Dedifferentiated amniotic fluid mesenchymal stem cell (primary cell): ENCODE data around the gene PAX7.

Experiments used
- DNase-seq: peaks from one replicate; pipeline ENCODE4 v3.0.0-alpha.2; 2016; ENCODE audit errors: extremely low spot score

PAX7 gene

DNA sequence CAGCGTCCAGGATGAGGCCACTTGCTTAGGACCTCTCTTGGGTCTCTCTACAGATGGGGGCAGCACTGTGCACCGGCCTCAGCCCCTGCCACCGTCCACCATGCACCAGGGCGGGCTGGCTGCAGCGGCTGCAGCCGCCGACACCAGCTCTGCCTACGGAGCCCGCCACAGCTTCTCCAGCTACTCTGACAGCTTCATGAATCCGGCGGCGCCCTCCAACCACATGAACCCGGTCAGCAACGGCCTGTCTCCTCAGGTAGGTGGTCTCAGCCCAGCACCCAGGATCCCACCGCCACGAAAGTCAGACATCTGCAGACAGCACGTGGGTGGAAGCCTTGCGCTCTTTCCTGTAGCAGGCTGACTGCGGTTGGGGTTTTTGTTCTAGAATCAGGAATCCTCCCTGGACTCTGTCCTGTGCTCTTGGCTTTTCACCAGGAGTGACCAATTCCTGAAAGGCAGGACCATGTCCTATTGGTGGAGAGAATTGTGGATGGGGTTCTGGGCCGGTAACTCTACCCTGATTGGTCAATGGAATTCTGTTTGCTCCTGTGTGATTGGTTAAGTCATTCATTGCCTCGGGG, 72.5 kb downstream of the PAX7 start:
- no peak for DNase-seq

DNA sequence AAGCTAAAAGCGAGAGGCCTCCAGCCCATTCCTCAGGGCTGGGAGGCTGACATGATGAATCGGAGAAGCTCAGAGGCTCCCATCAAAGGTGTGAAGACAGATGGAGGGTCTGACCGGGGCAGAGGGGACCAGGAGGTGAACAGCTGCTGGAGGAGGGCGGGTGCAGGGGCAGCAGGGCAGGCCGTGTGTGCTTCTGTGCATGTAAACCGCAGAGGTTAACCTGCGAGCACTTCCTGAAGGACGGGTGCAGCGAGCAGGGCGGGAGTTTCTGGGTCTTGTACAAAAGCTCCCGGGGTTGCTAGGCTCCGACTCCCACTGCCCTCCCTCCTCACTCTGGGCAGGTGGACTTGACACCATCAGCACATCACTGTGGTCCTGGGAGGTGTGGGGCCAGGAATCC, 75.2 kb downstream of the PAX7 start:
- DNase-seq: no peak

DNA sequence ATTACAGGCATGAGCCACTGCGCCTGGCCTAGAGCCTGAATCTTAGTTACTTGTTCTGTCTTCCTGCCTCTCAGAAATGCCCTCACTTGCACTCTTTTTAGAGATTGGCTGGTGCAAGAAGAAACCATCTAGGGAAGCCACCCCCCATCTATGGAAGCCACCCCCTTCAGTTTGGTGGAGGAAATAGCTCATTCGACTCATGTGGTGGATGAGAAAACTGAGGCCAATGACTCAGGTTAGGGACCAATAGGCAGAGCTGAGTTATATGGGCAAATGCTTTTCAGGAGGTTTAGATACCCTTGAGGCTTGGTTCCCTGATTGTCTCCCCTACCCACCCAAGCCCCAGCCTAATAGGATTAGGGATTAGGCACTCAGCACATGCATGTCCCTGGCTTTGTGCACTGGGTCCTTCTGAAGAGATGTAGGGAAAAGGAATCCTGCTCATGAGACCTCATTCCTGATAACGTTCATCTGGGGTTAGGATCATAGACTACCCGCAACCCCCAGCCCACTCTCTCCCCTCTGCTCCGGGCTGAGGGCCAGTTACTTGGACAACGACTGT, 77.1 kb downstream of the PAX7 start:
- DNase-seq: no peak

DNA sequence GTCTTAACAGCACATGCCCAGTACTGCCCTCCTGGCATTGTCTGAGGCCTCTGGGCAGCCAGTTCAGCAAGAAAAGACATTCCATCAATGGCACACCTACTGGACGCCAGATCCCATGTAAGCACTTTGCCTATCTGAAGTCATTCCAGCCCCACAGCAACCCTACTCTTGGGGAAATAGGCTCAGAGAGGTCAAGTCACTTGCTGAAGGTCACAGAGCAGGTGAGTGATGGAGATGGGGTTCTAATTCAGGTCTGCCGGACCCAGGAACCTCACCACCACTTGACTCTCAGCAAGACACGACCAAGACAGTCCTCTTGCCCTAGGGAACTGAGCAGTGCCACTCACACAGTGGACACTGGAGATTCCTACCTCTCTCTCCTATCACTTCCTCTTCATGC, 79.4 kb downstream of the PAX7 start:
- DNase-seq: no peak

DNA sequence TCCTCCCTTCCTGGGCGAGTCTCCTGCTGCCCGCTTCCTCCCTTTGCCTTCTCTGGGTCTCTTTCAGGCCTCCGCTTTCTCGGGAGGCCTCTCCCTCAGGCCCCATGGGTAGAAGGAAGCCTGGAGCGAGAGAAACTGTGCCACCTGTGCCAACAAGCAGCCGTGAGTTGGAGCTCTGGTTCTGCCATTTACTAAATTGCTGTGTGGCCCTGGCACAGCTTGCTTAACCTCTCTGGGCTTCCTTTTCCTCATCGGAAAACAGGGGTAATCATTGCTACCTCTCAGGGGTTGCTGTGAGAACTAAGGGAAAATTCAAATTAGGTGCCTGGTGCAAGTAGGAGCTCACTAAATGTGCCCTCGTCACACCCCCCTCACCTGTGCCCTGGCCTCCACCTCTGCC, 80.4 kb downstream of the PAX7 start:
- no peak for DNase-seq

DNA sequence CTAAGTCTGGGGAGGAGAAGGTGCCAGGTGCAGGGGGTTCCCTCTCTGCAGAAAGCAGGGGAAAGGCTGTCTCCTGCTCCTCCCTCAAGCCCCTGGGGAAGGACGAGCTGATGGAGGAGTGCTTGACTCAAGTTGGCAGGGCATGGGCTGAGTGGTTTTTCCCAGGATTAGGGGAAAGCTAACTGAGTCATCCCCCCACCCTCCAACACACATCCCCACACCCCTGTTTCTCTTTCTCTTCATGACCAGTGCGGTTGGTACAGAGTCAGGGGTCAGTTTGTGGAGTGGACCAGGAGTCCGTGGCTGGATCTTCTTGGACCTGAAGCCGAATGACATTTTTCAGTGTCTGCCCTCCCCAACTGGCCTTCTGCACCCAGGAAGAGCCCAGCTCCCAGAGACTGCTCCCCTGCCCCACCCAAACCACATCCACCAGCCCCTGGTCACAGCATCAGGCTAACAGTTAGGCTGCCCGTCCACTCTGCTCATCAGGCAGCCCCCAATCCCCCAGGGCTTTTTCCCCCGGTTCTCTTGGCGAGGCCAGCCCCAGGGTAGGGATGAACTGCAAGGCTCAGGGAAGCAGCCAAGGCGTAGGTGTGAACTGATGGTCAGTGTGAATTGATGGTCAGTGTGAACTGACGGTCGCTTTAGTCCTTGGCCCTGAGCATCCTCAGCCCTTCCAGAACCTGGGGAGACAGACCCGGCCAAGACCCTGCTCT, 81.0 kb downstream of the PAX7 start:
- no peak for DNase-seq

DNA sequence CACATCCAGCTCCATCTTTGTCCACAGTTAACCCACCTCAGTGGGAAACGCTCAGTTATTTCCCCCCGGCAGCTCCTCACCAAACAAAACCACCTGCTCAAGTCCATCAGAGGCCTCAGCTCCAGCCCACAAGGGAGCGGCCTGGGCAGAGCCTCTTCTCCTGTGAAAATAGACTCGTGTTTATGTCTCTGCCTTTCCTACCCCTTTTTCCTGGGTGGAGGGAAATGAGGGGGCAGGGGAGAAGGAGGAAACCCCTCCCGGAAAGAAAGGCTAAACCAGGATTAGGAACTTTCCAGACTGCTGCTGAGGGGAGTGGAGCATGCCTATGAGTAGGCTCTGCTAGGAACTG, 81.6 kb downstream of the PAX7 start:
- DNase-seq: no peak

DNA sequence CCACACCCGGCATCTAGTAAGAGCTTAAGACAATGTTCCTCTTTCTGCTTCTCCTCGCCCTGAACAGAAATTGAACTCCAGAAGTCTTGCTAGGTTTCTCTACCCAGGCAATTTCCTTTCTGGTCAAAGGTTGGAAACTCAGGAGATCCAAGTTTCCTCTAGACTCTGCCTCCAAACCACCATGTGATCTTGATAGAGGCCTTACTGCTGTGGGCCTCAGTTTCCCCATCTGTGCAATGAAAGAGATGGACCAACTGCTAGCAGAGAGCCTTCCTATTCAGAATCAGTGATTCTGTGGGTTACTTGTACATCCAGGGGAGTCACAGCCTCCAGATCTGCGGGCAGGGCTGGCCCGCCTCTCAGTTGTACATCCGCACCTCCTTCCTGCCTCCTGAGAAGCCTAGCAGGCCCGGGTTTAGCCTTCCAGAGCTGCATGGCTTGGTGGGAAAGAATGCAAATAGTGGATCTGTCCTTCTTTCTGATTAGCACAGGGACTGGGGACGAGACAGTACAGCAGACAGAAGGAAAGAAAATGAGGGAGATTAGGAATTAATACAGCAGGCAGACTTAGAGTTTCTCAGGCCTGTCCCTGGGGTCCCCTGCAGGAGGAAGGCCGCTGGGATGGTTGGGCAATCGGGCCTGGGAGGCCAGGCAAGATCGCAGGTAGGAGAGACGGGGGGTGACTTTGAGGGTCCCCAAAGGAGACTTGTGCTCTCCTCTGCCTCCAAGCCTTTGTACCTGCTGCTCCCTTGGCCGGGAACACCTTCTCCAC, 83.9 kb downstream of the PAX7 start:
- no peak for DNase-seq

DNA sequence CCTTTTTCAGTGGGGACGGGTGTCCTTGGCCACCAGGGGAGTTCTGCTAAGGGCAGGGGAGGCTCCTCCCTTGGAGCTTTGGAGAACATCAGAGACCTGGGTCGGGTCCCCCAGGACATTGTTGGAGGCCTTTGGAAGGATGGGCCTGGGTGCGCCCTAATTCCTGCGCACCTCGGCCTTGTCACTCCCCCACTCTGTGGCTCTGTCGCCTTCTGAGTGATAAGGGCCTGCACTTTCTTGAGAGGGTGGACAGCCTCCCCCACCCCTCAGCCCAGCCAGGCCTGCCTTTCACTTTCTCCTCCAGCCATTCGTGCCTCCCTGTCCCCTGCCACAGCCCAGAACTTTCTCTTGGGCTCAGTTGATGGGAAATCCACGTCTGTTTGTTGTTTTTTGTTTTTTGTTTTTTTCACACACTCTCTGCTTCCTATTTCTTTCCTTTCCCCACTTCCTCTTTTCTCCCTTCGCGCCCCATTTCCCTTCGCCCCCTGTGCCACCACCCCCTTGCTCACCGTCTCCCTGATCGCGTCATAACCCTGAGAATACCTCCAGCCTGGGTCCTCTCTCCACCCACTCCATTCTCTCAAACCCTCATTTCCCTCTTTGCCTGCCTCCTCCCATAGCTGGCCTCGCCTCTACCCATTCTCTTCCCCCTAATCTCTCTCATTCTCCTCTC, 85.6 kb downstream of the PAX7 start:
- no peak for DNase-seq

DNA sequence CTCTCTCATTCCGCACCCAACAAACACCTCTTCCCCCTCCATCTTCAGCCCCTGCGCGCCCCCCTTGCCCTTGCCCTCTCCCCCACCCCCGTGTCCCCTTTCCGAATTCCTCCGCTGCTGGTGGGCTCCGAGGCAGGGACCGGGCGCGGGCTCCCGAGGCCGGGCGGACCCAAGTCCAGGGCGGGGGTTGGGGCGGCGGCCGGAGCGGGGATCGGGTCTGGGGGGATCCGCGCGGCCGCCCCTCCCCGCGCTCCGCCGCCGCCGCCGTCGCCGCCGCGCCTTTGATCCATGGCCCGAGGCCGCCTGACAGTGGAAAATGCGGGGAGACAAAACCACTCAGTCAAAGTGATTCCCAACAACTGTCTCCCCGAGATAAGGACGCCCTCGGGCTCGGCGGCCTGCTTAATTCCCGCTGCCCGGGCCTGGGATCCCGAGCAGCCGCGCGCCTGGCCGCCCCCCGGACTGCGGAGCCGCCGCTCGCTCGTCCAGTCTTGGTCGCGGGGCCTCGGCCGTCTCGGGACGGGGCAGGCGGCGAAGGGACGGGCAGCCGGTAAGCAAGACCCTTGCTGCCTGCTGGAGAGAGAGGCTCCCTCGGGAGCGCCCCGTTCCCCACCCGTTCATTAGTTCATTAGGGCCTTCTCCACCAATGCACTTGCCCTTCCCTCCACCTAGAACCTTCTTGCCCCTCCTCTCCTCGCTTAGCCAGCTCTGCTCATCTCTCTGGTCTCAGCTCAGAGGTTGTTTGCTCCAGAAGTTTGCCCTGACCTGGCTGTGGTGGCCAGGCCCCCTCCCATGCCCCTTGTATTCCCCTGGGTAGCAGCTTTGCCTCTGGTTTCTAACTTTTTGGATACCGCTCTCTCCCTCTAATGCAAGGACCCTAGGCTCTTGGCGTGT, 86.4 kb downstream of the PAX7 start:
- no peak for DNase-seq

DNA sequence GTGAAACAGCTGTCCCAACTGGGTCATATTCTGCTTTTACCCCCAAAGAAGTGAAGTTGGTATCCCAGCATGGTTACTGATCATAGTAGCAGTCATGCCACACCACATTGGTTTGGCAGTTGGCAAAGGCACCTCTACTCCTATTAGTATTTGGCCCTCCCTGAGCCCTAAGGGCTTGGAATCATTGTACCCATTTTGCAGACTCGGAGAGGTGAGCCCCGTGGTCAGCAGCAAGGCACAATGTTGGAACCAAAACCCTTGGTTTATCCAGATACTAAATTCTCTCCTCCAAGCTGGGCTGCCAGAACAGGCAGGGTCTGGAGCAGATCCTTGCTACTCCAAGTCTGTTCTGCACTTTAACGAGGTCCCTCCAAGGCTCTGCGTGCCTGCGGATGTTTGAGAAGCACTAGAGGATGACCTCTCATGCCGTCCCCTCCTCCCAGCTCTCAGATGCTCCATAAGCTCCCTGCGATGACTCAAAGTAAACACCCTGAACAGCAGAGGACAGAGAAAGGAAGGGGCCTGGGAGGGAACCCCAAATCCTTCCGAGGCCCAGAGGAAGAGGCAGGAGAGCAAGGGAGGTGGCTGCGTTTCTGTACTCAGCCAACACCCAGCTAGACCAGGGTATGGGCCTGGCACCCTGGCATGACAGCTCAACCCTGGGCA, 89.3 kb downstream of the PAX7 start:
- DNase-seq: no peak

DNA sequence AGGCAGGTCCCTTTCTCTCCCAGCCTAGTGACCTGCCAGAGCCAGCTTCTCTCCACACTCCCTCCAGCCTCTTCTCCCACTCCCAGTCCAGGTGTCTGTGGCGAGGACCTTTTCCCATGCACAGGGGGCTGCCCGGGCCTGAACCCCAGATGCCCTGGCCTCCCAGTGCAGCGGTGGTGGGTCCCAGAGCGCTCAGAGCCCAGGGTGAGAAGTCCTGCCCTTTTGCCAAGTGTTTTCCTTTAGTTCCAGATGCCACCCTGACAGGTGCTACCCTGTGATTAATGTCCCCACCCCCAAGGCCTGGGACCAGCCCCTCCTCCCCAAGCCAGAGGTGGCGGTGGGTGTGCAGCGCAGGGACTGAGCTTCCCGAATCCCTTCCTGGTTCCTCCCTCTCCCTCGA, 90.4 kb downstream of the PAX7 start:
- DNase-seq: no peak

DNA sequence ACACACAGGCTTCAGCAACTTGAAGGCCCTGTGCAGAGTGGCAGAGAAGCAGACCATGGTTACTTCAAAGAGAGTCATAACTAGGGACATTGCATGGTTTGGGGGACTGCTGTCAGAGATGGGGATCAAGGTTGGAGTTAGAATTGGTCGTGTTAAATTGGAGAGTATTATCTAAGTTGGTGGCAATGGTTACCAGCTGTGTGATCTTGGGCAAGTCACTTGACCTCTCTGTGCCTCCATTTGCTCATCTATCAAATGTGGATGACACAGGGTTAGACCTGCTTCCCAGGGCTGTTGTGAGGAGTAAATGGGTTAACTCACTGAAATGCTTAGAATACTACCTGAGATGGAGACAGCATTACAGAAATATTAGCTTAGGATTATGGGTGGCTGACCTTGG, 91.1 kb downstream of the PAX7 start:
- DNase-seq: no peak

DNA sequence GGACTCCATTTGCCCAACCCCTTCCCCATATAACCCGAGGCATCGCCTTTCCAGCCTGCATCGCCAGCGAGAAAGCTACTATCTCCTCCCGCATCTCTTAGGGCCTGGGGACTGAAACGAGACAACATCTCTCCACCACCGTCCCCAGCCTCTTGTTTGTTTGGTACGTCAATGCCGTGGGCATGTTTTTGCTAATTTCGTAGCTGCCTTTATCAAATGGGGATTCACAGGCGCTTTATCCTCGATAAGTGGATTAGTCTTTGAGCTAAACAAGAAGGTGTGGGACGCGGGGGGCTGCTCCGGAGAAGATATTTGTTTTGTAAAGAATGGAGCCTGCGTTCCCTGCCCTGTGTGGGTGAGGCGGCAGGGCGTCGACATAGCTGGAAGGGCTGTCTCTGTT, 91.6 kb downstream of the PAX7 start:
- DNase-seq: no peak

DNA sequence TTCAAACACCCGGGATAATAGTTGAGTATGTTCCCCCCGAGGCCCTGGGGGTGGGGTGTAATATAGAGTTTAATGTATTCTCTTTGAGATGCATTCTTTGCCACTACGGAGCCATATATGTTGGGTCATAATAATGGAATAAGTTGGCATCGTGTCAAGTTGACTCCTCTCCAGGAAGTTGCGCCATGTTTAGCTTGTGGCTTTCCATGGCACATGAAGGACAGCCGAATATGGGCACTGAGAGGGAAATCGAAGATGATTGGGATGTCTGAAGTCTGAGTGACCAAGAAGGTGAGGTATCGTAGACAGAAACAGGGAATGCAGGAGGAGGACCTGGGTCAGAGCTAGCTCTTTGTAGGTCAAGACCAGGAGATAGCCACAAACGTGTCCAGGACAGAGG, 92.6 kb downstream of the PAX7 start:
- DNase-seq: no peak

DNA sequence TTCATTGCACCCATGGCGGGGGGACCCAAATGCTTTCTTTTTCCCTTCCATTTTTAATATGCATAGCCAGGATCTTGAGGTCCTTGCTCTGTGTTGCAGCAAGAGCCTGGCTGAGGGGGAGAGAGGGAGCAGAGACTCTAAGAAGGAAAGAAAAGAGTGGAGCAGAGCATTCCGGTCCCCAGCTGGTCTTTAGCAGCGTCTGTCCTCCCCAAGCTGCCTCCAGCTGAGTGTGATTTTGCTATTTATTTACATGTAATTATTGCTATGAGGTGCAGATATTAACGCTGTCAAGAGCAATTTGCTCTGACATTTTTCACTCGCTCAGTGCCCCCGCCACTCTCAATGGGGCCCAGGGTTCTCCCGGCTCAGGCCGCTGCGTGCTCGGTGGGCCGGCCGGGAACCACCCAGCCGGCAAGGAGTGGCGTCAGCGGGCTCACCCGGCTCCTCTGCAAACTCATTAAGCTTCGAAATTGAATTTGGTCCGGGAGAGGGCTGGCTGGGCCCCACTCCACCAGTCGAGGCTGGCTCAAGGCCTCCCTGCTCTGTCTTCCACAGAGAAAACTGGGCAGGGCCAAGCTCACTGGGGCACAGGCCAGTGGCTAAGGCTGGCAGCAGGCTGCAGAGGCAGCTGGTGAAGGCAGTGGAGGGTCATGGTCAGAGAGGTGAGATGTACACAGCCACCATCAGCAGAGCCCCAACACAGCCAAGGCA, 93.2 kb downstream of the PAX7 start:
- DNase-seq: no peak

DNA sequence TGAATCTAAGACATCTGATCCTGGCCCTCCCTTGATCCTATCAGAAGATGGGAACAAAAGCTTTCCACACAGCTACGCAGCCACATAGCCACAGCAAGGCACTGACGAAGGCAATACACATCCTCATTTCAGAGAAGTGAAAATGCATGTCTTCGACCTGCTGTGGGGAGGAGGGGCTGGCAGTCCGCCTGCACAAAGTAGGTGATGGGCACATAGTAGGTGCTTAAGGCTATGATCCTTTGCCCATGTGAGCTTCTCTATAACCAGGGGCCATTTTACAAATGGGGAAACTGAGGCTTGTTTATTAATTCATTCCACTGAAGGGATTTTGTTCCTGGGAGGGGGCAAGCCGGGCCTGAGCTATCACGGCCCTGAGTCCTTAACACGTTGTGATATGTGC, 94.2 kb downstream of the PAX7 start:
- DNase-seq: no peak

DNA sequence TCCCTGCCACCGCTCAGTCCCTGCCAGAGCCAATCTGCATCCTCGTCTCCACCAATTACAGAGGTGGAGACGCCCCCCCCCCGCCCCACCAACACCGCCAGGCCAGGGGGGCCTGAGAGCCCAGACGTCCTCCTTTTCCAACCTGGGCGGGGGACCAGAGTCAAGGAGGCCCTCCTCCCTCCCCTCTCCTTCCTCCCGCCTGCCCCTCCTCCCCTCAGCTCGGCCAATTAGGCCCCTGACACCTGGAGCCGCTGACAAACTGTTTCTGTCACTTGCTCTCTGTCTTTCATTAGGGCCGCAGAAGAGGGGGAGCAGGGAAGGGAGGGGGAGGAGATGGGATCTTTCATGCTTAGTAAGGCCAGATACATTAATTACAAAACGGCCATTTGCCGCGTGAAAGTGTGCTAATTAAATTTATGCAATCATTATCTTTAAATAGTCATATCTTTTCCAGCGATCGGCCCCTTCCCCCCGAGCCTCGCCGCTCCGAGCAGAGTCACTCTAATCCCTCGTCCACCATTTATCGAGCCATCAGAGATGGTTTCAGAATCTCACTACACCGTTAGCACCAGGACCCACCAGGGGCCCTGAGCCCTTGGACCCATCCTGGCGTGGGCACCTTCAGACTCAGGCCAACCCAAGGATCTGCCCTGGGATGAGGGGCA, 94.7 kb downstream of the PAX7 start:
- no peak for DNase-seq

DNA sequence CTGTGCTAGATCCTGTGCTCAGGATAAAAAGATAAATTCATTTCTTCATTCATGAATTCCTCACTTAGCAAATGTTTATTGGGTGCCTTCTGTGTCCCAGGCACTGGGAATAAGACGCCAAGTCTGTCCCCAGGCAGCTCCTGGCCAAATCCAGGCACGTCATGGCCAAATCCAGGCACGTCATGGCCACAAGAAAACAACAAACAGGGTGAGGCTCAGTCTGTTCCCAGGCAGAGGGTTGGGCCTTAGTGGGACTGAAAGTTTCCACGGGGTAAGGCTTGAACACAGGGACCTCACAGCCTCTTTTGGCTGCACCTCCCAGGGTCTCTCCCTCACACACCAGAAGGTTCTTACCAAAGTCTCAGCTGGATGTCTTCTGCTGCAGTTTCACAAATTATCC, 95.7 kb downstream of the PAX7 start:
- no peak for DNase-seq

DNA sequence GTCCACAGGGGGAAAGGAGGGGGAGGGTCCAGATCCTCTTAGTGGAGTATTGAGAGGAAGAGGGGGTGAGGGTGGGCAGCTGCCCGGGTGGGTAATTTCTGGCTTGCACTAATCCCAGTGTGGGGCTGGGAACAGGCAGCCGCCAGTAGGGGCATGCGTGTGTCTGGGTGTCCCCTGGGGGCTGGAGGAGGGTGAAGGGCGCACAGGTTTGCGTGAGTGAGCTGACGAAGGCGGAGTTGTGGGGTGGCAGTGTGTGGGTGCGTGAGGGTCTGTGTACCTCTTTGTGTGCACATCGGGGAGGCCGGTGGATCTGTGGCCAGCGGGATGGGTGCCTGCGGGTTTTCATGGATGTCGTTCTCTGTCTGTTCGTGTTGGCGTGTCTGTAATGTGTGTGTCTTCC, 97.3 kb downstream of the PAX7 start:
- DNase-seq: no peak
